HL-60 (cell line): Measurements from ENCODE around the gene PALLD.

Experiments used
- DNase-seq, 2 experiments: peaks; one replicate each; pipeline ENCODE4 v3.0.0-alpha.2; 2010 to 2020; ENCODE audit warnings: low read depth in 1 of 2, low spot score in 1 of 2
- H3K27ac ChIP-seq: fragments of 250-450 bp; sonication (Bioruptor Pico); replicated peaks from 2 replicates; pipeline ENCODE4 v1.5.1; 2020; ENCODE audit warnings: mild to moderate bottlenecking, moderate library complexity
- H3K27me3 ChIP-seq: fragments of 250-450 bp; sonication (Bioruptor Pico); 2 replicates; pipeline ENCODE4 v1.5.1; 2021; ENCODE audit warnings: mild to moderate bottlenecking, moderate library complexity; ENCODE audit not compliant: insufficient read depth, poor library complexity, severe bottlenecking
- H3K4me3 ChIP-seq: replicated peaks from 2 replicates; pipeline ENCODE4 v1.5.1; 2011; ENCODE audit warnings: mild to moderate bottlenecking, control low read depth, low read length; ENCODE audit not compliant: insufficient read depth
- GABPA ChIP-seq: IDR thresholded peaks from 2 replicates; pipeline ENCODE4 v1.6.1; 2012; ENCODE audit warnings: low read depth
- POLR2AphosphoS5 ChIP-seq: IDR thresholded peaks from 2 replicates; pipeline ENCODE4 v1.6.1; 2012; ENCODE audit warnings: low read depth
- SPI1 ChIP-seq: IDR thresholded peaks from 2 replicates; pipeline ENCODE4 v1.6.1; 2012; ENCODE audit warnings: low read depth, mild to moderate bottlenecking, borderline replicate concordance
- TF ChIP-seq, protein P1 (sequence below): IDR thresholded peaks from one replicate; pipeline ENCODE4 v1.5.1; 2011; ENCODE audit warnings: low read length, control low read depth, inconsistent platforms; ENCODE audit not compliant: insufficient read depth
- TF ChIP-seq, protein P2 (sequence below): IDR thresholded peaks from 2 replicates; pipeline ENCODE4 v1.6.1; 2012; ENCODE audit warnings: low read depth; ENCODE audit not compliant: insufficient replicate concordance

PALLD gene

DNA sequence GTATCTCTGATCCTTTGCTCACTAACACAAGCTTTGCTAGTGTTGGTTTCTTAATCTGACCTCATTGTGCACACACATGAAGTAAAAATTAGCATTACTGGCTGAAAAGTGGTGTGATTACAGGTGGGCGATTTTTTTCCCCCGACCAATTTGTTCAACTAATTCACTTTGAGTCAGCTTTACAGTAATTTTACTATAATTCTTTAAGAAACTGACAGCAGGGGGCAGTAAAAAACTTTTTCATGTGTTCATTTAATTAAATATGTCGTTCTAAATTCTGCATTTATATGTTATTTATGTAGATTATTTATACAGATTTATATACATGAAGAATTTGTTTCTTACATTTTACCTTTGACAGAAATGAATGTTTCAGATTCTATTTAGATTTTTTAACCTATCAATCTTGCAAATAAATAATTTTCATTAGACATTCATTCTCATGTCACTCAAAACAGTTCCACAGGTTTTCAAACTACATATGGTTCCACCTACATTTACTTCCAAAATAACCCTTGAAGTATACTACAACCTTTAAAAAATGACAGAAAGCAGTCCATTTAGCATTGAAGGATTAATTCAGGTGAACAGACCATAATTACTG is 17.5 kb downstream of the PALLD start:
- no peak for DNase-seq
- no peak overlapping the region for H3K4me3 ChIP-seq
- TF ChIP-seq, protein P1, sequence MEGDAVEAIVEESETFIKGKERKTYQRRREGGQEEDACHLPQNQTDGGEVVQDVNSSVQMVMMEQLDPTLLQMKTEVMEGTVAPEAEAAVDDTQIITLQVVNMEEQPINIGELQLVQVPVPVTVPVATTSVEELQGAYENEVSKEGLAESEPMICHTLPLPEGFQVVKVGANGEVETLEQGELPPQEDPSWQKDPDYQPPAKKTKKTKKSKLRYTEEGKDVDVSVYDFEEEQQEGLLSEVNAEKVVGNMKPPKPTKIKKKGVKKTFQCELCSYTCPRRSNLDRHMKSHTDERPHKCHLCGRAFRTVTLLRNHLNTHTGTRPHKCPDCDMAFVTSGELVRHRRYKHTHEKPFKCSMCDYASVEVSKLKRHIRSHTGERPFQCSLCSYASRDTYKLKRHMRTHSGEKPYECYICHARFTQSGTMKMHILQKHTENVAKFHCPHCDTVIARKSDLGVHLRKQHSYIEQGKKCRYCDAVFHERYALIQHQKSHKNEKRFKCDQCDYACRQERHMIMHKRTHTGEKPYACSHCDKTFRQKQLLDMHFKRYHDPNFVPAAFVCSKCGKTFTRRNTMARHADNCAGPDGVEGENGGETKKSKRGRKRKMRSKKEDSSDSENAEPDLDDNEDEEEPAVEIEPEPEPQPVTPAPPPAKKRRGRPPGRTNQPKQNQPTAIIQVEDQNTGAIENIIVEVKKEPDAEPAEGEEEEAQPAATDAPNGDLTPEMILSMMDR: peak; percentile 6
- no peak for TF ChIP-seq POLR2AphosphoS5
- H3K27ac ChIP-seq: no peak overlapping the region
- H3K27me3 ChIP-seq: no peaks in the 10 kb centered on the region

DNA sequence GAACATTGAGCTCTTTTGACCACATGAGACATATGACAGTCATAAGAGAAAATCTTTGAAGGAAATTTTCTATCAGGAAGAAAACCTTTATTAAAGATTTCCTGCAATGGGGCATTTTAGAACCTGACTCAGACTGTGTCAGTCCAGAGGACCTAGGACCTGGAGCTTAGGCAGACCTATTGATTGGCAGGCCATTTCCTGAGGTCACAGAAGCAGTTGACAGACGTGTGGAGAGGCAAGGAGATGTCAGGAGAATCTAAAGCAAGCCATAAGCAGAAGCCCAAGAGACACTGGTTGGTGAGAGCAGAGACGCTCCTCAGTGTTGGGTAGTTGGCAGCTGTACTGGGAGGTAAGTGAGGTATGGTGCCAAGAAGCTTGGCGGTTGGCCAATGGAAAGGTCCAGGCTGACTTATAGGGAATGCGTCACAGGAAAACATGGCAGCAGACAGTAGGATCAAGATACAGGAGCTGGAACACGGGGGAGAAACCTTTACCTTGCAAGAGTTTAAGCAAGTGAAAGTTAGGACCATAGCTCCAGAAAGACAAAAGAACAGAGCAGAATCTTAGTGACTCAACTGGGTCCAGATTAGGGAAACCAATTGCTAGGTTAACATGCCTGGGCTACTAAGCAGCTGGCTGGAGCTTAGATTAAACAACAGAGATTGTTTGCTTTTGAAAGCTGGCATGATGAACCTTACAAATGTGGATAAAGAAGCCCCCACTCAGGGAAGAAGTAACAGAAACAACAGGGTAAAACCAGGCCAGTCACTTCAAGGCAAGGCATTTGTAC is 18.6 kb downstream of the PALLD start:
- H3K27me3 ChIP-seq: no peaks in the 10 kb centered on the region
- no peak overlapping the region for H3K4me3 ChIP-seq
- no peak overlapping the region for H3K27ac ChIP-seq
- no peak for DNase-seq
- TF ChIP-seq GABPA: no peak
- TF ChIP-seq, protein P1: no peak
- TF ChIP-seq, protein P2, sequence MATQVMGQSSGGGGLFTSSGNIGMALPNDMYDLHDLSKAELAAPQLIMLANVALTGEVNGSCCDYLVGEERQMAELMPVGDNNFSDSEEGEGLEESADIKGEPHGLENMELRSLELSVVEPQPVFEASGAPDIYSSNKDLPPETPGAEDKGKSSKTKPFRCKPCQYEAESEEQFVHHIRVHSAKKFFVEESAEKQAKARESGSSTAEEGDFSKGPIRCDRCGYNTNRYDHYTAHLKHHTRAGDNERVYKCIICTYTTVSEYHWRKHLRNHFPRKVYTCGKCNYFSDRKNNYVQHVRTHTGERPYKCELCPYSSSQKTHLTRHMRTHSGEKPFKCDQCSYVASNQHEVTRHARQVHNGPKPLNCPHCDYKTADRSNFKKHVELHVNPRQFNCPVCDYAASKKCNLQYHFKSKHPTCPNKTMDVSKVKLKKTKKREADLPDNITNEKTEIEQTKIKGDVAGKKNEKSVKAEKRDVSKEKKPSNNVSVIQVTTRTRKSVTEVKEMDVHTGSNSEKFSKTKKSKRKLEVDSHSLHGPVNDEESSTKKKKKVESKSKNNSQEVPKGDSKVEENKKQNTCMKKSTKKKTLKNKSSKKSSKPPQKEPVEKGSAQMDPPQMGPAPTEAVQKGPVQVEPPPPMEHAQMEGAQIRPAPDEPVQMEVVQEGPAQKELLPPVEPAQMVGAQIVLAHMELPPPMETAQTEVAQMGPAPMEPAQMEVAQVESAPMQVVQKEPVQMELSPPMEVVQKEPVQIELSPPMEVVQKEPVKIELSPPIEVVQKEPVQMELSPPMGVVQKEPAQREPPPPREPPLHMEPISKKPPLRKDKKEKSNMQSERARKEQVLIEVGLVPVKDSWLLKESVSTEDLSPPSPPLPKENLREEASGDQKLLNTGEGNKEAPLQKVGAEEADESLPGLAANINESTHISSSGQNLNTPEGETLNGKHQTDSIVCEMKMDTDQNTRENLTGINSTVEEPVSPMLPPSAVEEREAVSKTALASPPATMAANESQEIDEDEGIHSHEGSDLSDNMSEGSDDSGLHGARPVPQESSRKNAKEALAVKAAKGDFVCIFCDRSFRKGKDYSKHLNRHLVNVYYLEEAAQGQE: no peak
- no peak for TF ChIP-seq POLR2AphosphoS5
- TF ChIP-seq SPI1: no peak

DNA sequence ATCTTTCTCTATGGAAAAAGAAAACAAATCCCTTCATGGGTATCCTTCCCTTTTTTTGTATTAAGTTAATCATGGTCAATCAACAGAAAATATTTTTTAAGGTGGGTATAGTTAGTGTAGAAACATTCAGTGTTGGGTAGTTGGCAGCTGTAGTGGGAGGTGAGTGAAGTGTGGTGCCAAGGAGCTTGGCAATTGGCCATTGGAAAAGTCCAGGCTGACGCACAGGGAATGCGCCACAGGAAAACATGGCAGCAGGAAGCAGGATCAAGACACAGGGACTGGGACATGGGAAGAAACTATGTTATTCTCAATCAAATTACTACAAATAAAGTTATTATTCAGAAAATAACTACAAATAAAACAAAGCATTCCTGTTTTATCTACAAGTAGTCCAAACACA is 20.0 kb downstream of the PALLD start:
- no peak for DNase-seq
- TF ChIP-seq, protein P1: no peak
- TF ChIP-seq GABPA (no peak), SPI1 (no peak), POLR2AphosphoS5 (no peak)
- TF ChIP-seq, protein P2: no peak
- Histone ChIP-seq H3K27me3 (no peaks in the 10 kb centered on the region), H3K27ac (no peak overlapping the region), H3K4me3 (no peak overlapping the region)

DNA sequence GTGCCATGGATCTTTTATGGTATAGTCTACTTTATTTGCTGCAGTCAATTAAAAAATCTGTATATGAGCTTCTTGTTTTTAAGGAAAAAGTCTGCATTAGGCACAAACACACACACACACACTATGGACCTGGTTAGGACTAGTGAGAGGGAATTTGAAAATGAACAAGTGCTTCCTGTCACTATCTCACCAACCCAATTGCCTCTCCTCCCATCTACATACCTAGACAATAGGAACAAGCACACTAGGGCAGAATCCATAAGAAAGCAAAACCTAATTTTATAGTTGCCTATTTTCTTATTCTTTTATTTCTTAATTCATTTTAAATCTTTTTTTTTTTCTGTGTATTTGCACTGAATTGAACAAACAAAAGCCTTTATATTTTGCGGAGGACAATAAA is 22.7 kb downstream of the PALLD start:
- no peak for DNase-seq
- TF ChIP-seq, protein P1: no peak
- TF ChIP-seq, protein P2: no peak
- TF ChIP-seq POLR2AphosphoS5 (no peak), SPI1 (no peak), GABPA (no peak)
- no peaks in the 10 kb centered on the region for H3K27me3 ChIP-seq
- H3K4me3 ChIP-seq: no peak overlapping the region
- H3K27ac ChIP-seq: no peak overlapping the region
